HG02943 (cell line): Measurements from ENCODE around the gene GABBR2.

Source experiments
- ATAC-seq: cut with Tn5 transposase; IDR thresholded peaks from one replicate; pipeline ENCODE4 v1.9.1; 2021; ENCODE audit warnings: mild to moderate bottlenecking, low read depth, moderate library complexity; ENCODE audit not compliant: unreplicated experiment

GABBR2 gene

DNA sequence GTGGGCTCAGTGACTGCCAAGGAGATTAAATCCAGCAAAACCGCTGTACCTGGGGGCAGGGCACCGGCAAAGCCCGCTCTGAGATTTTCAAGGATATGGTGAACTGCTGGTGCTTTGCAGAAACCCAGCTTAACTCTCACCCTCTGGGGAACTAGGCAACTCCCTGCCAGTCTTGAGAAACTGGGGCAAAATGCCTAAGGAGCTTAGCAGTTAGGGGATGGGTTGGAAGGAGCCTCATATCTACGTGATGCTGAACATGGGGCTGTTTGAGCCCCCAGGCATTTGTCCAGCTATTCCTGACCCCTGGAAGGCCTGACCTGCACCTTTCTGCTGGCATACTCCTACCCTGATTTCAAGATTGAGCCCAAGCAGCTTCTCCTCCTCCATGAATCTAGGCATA lies 344.6 kb downstream of the GABBR2 start:
- ATAC-seq: no peak

GRCh38 chr9:98363644-98364043 lies 345.1 kb downstream of the GABBR2 start:
- ATAC-seq: no peak

GRCh38 chr9:98362624-98363252 lies 346.0 kb downstream of the GABBR2 start:
- no peak for ATAC-seq

DNA sequence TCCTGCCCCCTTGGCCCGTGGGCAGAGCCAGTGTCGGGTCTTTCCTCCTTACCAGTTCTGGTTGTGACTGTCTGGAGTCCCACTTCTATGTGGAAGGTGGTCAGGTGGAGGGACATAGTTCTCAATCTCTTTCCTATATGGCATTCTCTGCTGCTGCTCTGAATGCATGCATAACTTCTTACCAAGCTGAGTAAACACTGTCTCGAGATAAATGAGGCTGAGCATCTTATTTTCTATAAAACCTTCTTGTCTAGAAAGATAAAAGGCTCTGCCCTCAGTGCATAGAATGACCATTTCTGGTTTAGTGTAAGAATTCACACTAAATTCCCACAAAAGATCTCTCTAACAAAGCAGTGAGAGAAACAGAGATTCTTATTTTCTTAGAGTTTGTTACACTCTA lies 347.1 kb downstream of the GABBR2 start:
- ATAC-seq: no peak

GRCh38 chr9:98360176-98360708 lies 348.5 kb downstream of the GABBR2 start:
- no peak for ATAC-seq

DNA sequence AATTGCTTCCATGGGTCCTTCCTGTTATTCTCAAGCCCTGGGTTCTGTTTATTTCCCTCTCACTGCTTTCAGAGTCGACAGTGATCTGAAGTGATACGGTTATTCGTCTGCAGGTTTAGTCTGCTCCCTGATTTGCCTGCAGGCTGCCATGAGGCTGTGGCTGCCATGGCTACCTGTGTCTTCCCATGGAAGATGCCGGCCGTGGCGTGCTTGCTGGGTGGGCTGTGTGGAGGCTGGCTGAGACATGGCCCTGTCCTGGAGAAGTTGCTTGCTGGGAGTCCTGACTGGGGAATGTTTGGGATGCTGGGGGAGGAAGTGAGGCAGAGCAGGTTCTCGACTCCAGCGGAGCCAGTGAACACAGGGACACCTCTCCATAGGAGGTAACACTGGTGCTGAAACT lies 349.2 kb downstream of the GABBR2 start:
- no peak for ATAC-seq

DNA sequence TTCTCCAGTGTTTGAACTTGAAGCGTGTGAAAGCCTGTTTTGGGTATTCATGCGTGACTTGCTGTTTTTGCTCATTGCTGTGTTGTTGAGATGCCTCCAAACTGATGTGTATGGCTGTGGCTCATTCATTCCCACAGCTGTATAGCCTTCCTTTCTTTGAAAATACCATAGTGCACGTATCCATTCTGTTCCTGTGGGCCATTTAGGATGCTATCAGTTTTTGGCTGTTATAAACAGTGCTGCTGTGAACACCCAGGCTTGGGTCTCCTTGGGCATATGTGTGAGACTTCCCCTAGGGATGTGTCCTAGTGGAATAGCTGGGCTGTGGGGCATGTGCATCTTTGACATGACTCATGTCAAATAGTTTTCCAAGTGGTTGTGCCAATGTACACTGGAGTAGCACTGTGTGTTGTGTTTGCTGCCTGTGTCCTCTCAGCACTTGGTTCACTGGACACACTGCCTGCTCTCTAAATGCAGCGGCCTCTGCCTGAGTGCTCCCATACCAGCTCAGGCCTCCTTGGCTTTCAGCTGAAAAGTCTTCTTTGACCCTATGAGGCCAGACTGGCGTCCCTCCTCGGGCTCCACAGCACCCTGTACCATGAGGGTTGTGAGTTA lies 350.7 kb downstream of the GABBR2 start:
- ATAC-seq: no peak

GRCh38 chr9:98356953-98357690 lies 351.6 kb downstream of the GABBR2 start:
- ATAC-seq: no peak

GRCh38 chr9:98356326-98356725 lies 352.4 kb downstream of the GABBR2 start:
- ATAC-seq: no peak

GRCh38 chr9:98351370-98351769 lies 357.4 kb downstream of the GABBR2 start:
- no peak for ATAC-seq

- no peak for ATAC-seq
These were observed 361.1 kb downstream of the GABBR2 start for GRCh38 chr9:98347642-98348041.

GRCh38 chr9:98345011-98345410 lies 363.7 kb downstream of the GABBR2 start:
- no peak for ATAC-seq

- no peak for ATAC-seq
These were observed 364.2 kb downstream of the GABBR2 start for GRCh38 chr9:98344581-98344980.

- no peak for ATAC-seq
These were observed 365.9 kb downstream of the GABBR2 start for GRCh38 chr9:98342820-98343210.

DNA sequence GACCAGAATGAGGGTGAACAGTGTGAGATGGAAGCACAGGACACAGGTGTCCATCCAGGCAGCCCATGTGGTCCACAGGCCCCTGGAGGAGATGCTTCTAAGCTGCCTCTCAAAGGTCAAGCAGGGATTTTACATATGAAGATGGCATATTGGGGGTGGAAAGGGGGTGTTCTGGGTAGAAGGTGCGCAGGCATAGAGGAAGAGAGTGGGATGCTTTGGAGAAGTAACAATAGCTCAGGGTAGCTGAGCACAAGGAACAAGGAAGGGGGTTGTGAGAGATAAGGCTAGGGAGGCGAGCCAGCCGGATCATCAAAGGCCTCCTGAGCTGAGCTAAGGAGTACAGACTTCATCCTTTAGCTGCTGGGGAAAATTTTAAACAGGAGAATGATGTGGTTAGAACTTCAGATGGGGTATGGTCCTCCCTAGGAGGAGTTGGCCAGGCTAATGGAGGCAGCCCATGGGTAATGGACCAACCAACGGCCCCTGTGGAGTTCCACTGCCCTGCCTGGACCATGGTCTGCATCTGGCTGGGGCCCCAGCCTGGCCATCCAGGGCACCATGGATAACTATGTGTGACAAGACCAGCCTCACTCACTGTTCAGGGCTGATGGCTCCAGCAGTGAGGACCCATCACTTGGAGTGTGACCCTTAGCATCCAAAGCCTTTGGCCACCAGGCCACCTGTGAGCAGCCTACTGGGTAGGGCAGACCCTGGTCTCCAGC lies 366.5 kb downstream of the GABBR2 start:
- no peak for ATAC-seq

GRCh38 chr9:98341157-98342097 lies 367.3 kb downstream of the GABBR2 start:
- no peak for ATAC-seq

GRCh38 chr9:98339987-98340800 lies 368.5 kb downstream of the GABBR2 start:
- no peak for ATAC-seq

GRCh38 chr9:98335661-98336060 lies 373.1 kb downstream of the GABBR2 start:
- ATAC-seq: no peak

GRCh38 chr9:98334796-98335195 lies 373.9 kb downstream of the GABBR2 start:
- no peak for ATAC-seq
